OCI-LY3 (cell line): ENCODE results near the gene ENDOD1.

Source experiments
- H2AFZ ChIP-seq: fragments of 200-600, 300-600 bp; shearing (Covaris generic); 2 replicates; pipeline ENCODE4 v1.6.0; 2014; ENCODE audit warnings: antibody characterized with exemption, low read depth, low read length
- H3K27ac ChIP-seq: fragments of 200-600, 300-600 bp; sonication (generic); 2 replicates; pipeline ENCODE4 v1.5.1; 2014; ENCODE audit warnings: mild to moderate bottlenecking, low read length, moderate library complexity, mixed read lengths
- H3K27me3 ChIP-seq: fragments of 200-600, 300-600 bp; sonication (generic); 2 replicates; pipeline ENCODE4 v1.6.1; 2014; ENCODE audit warnings: low read depth, low read length, mixed read lengths
- H3K36me3 ChIP-seq: fragments of 200-600, 300-600 bp; sonication (generic); replicated peaks from 2 replicates; pipeline ENCODE3; 2014; ENCODE audit warnings: low read depth, low read length, mixed read lengths
- H3K4me1 ChIP-seq: fragments of 300-600, 200-600 bp; sonication (generic); 2 replicates; pipeline ENCODE4 v1.6.1; 2014; ENCODE audit warnings: low read length, mixed read lengths
- H3K4me2 ChIP-seq: fragments of 200-600, 300-600 bp; sonication (generic); 2 replicates; pipeline ENCODE4 v1.6.1; 2014; ENCODE audit warnings: low read length, mixed read lengths
- H3K4me3 ChIP-seq: fragments of 300-600, 200-600 bp; sonication (generic); 2 replicates; pipeline ENCODE4 v1.5.1; 2014; ENCODE audit warnings: antibody characterized with exemption, mild to moderate bottlenecking, low read length, moderate library complexity
- H3K79me2 ChIP-seq: fragments of 300-600, 200-600 bp; shearing (Covaris generic); 2 replicates; pipeline ENCODE4 v1.6.1; 2014; ENCODE audit warnings: mild to moderate bottlenecking, low read length, mixed read lengths
- H3K9ac ChIP-seq: fragments of 300-600, 200-600 bp; shearing (Covaris generic); 2 replicates; pipeline ENCODE4 v1.6.0; 2014; ENCODE audit warnings: mild to moderate bottlenecking, low read length, moderate library complexity
- H3K9me3 ChIP-seq: fragments of 200-600, 300-600 bp; shearing (Covaris generic); 2 replicates; pipeline ENCODE4 v1.6.1; 2014; ENCODE audit warnings: low read length, mixed read lengths; ENCODE audit not compliant: insufficient read depth
- H4K20me1 ChIP-seq: fragments of 200-600, 300-600 bp; sonication (generic); 2 replicates; pipeline ENCODE4 v1.6.1; 2016; ENCODE audit warnings: low read length, mixed read lengths; ENCODE audit not compliant: insufficient read depth
- CTCF ChIP-seq: fragments of 200-600, 300-600 bp; sonication (generic); IDR thresholded peaks from 2 replicates; pipeline ENCODE4 v1.5.1; 2014; ENCODE audit warnings: antibody characterized with exemption, low read length, low read depth
- EZH2phosphoT487 ChIP-seq: fragments of 200-600 bp; shearing (Covaris generic); IDR thresholded peaks from 2 replicates; pipeline ENCODE4 v1.6.1; 2018; ENCODE audit warnings: antibody characterized with exemption, mixed run types, low read depth

The ENDOD1 gene

GRCh38 chr11:95085117-95085816 is 4.4 kb upstream of the ENDOD1 start:
- no peak overlapping the region for H2AFZ ChIP-seq

GRCh38 chr11:95086151-95086550 is 3.5 kb upstream of the ENDOD1 start:
- no peak overlapping the region for H2AFZ ChIP-seq
- H3K4me3 ChIP-seq: no peak overlapping the region
- H3K27me3 ChIP-seq: peaks cover 6% of the 10 kb centered on the region; the same call in 1 of the 2 replicates
- H3K4me2 ChIP-seq: no peak overlapping the region
- H3K36me3 ChIP-seq: no peaks in the 10 kb centered on the region
- no peaks in the 10 kb centered on the region for H3K79me2 ChIP-seq
- H3K27ac ChIP-seq: no peak overlapping the region
- H3K4me1 ChIP-seq: peaks cover 11% of the 10 kb centered on the region
- no peak for TF ChIP-seq EZH2phosphoT487
- TF ChIP-seq CTCF: no peak
- H3K9me3 ChIP-seq: no peaks in the 10 kb centered on the region
- H3K9ac ChIP-seq: no peak overlapping the region
- H4K20me1 ChIP-seq: no peaks in the 10 kb centered on the region

More at GRCh38 chr11:95085117-95085816, 4.4 kb upstream of the ENDOD1 start:
- H3K79me2 ChIP-seq: no peaks in the 10 kb centered on the region
- TF ChIP-seq EZH2phosphoT487 (no peak), CTCF (no peak)
- no peaks in the 10 kb centered on the region for H4K20me1 ChIP-seq
- H3K4me2 ChIP-seq: no peak overlapping the region
- H3K27ac ChIP-seq: no peak overlapping the region
- H3K9ac ChIP-seq: no peak overlapping the region
- H3K4me3 ChIP-seq: no peak overlapping the region
- peaks cover 6% of the 10 kb centered on the region for H3K4me1 ChIP-seq
- H3K36me3 ChIP-seq: no peaks in the 10 kb centered on the region
- H3K27me3 ChIP-seq: no peaks in the 10 kb centered on the region
- H3K9me3 ChIP-seq: no peaks in the 10 kb centered on the region

- H3K9me3 ChIP-seq: no peaks in the 10 kb centered on the region
- H3K9ac ChIP-seq: no peak overlapping the region
- no peak overlapping the region for H2AFZ ChIP-seq
- H3K79me2 ChIP-seq: no peaks in the 10 kb centered on the region
- H3K27ac ChIP-seq: no peak overlapping the region
- no peaks in the 10 kb centered on the region for H3K36me3 ChIP-seq
- H3K4me2 ChIP-seq: no peak overlapping the region
- H3K27me3 ChIP-seq: peaks cover 14% of the 10 kb centered on the region
- H3K4me1 ChIP-seq: peaks cover 11% of the 10 kb centered on the region
- no peaks in the 10 kb centered on the region for H4K20me1 ChIP-seq
- TF ChIP-seq EZH2phosphoT487: no peak
- no peak for TF ChIP-seq CTCF
- no peak overlapping the region for H3K4me3 ChIP-seq
Observed at GRCh38 chr11:95086836-95087570, 2.6 kb upstream of the ENDOD1 start.

- Histone ChIP-seq H3K27me3 (peaks cover 15% of the 10 kb centered on the region), H3K79me2 (no peaks in the 10 kb centered on the region), H2AFZ (peak overlapping the region; percentile 88), H3K36me3 (no peaks in the 10 kb centered on the region), H3K9me3 (no peaks in the 10 kb centered on the region), H3K27ac (no peak overlapping the region), H3K4me3 (peak overlapping the region; percentile 88), H3K4me1 (peaks cover 26% of the 10 kb centered on the region), H4K20me1 (no peaks in the 10 kb centered on the region), H3K4me2 (peak overlapping the region; percentile 68), H3K9ac (peak overlapping the region; percentile 64)
- TF ChIP-seq EZH2phosphoT487: no peak
- TF ChIP-seq CTCF: no peak
Observed at GRCh38 chr11:95088946-95089619, 563 bp upstream of the ENDOD1 start.
